ENCODE data around the gene CUL5.

- no peak for TF ChIP-seq CTCF (IDR thresholded peaks at IDR 0.05 in 4 of 5, conservative IDR thresholded peaks at IDR 0.05 in 1 of 5)
- no peak for TF ChIP-seq POLR2A (IDR thresholded peaks at IDR 0.05)
Measured at GRCh38 chr11:108037211-108037610, 28.5 kb downstream of the CUL5 start.

Measured in gastrocnemius medialis (tissue), 4 donors.